Thoracic aorta (tissue), 2 donors: ENCODE data around the gene TTC36. TPM values are rescaled to one million over a fixed set of nuclear protein-coding genes. Genes with fewer than 3 reads are reported as not detected.

Experiments used
- total RNA-seq, 2 donors: library from RNA; depleted of rRNA; stranded (reverse); fragments of >200 nt; gene quantifications; one replicate each; pipeline versions ENCODE4 v1.1.0 to v1.2.3, GENCODE V29; 2016

Gene TTC36
- total RNA-seq, 2 donors from 2014 or later, result 1.4 to 1.5 TPM

Other genes with a start within 250 kb of the TTC36 start
- 1 to 10 TPM; 1.1 to 1.3 TPM for gene CD3E, start 222.7 kb upstream of the TTC36 start, total RNA-seq
- gene CD3D, start 184.8 kb upstream of the TTC36 start, total RNA-seq, result 1 to 10 TPM; 1.6 to 5.8 TPM
- 1 to 10 TPM in 1 of 2 donors, under 1 TPM in 1; 0.27 to 1.1 TPM for gene CD3G, start 183.1 kb upstream of the TTC36 start, total RNA-seq
- 10 to 100 TPM; 37.1 to 49.0 TPM for gene UBE4A, start 167.9 kb upstream of the TTC36 start, total RNA-seq
- 10 to 100 TPM; 21.1 to 45.2 TPM for gene ATP5MG, start 125.9 kb upstream of the TTC36 start, total RNA-seq
- gene KMT2A, start 91.0 kb upstream of the TTC36 start, total RNA-seq, result 100 to 1,000 TPM in 1 of 2 donors, 10 to 100 TPM in 1; 88.1 to 105 TPM
- gene TMEM25, start 3.7 kb downstream of the TTC36 start, total RNA-seq, result 10 to 100 TPM; 36.3 to 50.8 TPM
- gene IFT46, start 38.5 kb downstream of the TTC36 start, total RNA-seq, result 10 to 100 TPM; 27.5 to 50.8 TPM
- gene ARCN1, start 44.9 kb downstream of the TTC36 start, total RNA-seq, result 100 to 1,000 TPM; 116 to 125 TPM
- 100 to 1,000 TPM; 206 to 377 TPM for gene PHLDB1, start 80.1 kb downstream of the TTC36 start, total RNA-seq
- gene TREH, start 152.2 kb downstream of the TTC36 start, total RNA-seq, result not detected